ENCODE data around the gene GLT6D1. TPM values are rescaled to one million over a fixed set of nuclear protein-coding genes. Genes with fewer than 3 reads are reported as not detected.

GLT6D1 gene
- total and polyA plus RNA-seq, 2 donors (not counting 3 experiments of a cell fraction or from before 2014, with no cell fraction given), result not detected

GRCh38 chr9:135589596-135590485, 49.5 kb downstream of the GLT6D1 start:
- H3K4me2 ChIP-seq (ENCODE audit: insufficient read depth, low read length), result no peak overlapping the region
- H3K4me1 ChIP-seq (ENCODE audit: control insufficient read depth, extremely low read depth, insufficient read depth, low read length), result peaks cover 6% of the 10 kb centered on the region
- H3K27ac ChIP-seq (ENCODE audit: insufficient read depth, low read depth, low read length), result no peak overlapping the region
- no peaks in the 10 kb centered on the region for H3K9me3 ChIP-seq (replicated peaks; ENCODE audit: control insufficient read depth, insufficient read depth, low read length)
- FAIRE-seq (no peak), DNase-seq (ENCODE audit: low read depth, low spot score) (no peak)
- dilution Hi-C loops (cut with MboI; ENCODE audit: extremely low pct_ligation_motif_present, low sequenced_read_pairs) (no loop called here), intact Hi-C loops (cut with micrococcal nuclease) (no loop called here)
- no peaks in the 10 kb centered on the region for H4K20me1 ChIP-seq (replicated peaks; ENCODE audit: control insufficient read depth, extremely low read depth, insufficient read depth, low read length)
- no peaks in the 10 kb centered on the region for H3K36me3 ChIP-seq (ENCODE audit: control insufficient read depth in 2 of 2, extremely low read depth in 1 of 2, insufficient read depth in 2 of 2, low read length in 2 of 2)
- no TSS peak for BruUV-seq (replicated peaks)
- no peaks in the 10 kb centered on the region for H3K79me2 ChIP-seq (ENCODE audit: control insufficient read depth, insufficient read depth, low read length)
- CTCF ChIA-PET, result interaction anchor here (1.0 kb wide), 1 partner anchor 12 kb away, joined by 3 read pairs; no protein-coding TSS in a partner anchor
- POLR2A ChIA-PET, result no interaction called here
- no peak for TF ChIP-seq EZH2 (IDR thresholded peaks at IDR 0.05; ENCODE audit: borderline replicate concordance, low read depth, low read length, severe bottlenecking)
- no peak for TF ChIP-seq POLR2AphosphoS5 (IDR thresholded peaks at IDR 0.05; ENCODE audit: insufficient read depth, low read depth, low read length)
- TF ChIP-seq GATA2 (IDR thresholded peaks at IDR 0.05; ENCODE audit: insufficient read depth, insufficient read length, low read depth, low read length), result no peak
- no peak overlapping the region for H3K4me3 ChIP-seq (replicated peaks in 1 of 3; ENCODE audit: insufficient read depth in 1 of 3, low read depth in 1 of 3, low read length in 3 of 3)
- H3K27me3 ChIP-seq (ENCODE audit: control insufficient read depth in 2 of 2, insufficient read depth in 2 of 2, low read length in 2 of 2), result peaks cover 0 to 2% of the 10 kb centered on the region in 2 experiments
- H3K9me1 ChIP-seq (replicated peaks; ENCODE audit: control insufficient read depth, extremely low read depth, insufficient read depth, low read length), result no peaks in the 10 kb centered on the region
- no peak overlapping the region for H3K9ac ChIP-seq (replicated peaks; ENCODE audit: extremely low read depth, insufficient read depth, low read length)
- H2AFZ ChIP-seq (ENCODE audit: low read depth, low read length), result no peak overlapping the region

DNA sequence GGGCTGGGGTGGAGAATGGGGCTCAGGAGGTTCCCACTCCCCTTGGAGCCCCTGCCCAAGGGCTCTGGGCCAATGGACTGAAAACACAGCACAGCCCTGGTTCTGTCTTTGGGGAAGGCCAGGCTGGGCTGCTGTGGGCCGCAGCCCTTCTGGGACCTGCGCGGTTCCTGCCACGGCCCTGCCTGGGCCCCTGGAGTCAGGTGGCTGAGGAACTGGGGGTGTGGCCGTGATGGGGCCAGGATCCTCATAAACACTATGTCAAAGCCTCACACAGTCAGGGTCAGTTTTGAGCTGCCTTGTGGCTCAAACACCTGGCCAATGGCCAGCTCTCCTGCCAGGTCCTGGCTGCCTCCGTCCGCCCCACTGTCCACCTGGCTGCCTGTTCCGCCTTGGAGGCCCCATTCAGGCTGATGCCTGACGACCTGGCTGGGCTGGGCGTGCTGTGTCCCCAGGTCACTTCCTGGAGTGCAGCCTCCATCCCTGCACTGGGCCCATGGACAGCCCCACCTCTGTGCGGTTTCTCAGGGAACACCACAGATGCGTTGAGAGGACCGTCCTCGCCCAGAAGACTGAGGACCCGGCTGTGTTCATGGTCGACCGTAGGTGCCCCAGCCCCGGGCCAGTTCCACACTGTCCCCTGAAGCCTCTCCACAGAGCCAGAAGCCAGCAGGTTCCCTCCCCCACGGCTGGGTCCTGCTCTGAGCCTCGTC, 50.3 kb downstream of the GLT6D1 start:
- H3K9me1 ChIP-seq (replicated peaks; ENCODE audit: control insufficient read depth, extremely low read depth, insufficient read depth, low read length), result no peaks in the 10 kb centered on the region
- no peak overlapping the region for H3K27ac ChIP-seq (ENCODE audit: insufficient read depth, low read depth, low read length)
- no peak overlapping the region for H3K9ac ChIP-seq (replicated peaks; ENCODE audit: extremely low read depth, insufficient read depth, low read length)
- H3K4me3 ChIP-seq (replicated peaks in 1 of 3; ENCODE audit: insufficient read depth in 1 of 3, low read depth in 1 of 3, low read length in 3 of 3), result no peak overlapping the region
- dilution Hi-C loops (cut with MboI; ENCODE audit: extremely low pct_ligation_motif_present, low sequenced_read_pairs) (no loop called here), intact Hi-C loops (cut with micrococcal nuclease) (no loop called here)
- CTCF ChIA-PET, result interaction anchor here (1.0 kb wide), 1 partner anchor 13 kb away, joined by 3 read pairs; no protein-coding TSS in a partner anchor
- H3K27me3 ChIP-seq (ENCODE audit: control insufficient read depth in 2 of 2, insufficient read depth in 2 of 2, low read length in 2 of 2), result no peaks in the 10 kb centered on the region
- H3K4me1 ChIP-seq (ENCODE audit: control insufficient read depth, extremely low read depth, insufficient read depth, low read length), result peaks cover 6% of the 10 kb centered on the region
- H2AFZ ChIP-seq (ENCODE audit: low read depth, low read length), result no peak overlapping the region
- no peaks in the 10 kb centered on the region for H4K20me1 ChIP-seq (replicated peaks; ENCODE audit: control insufficient read depth, extremely low read depth, insufficient read depth, low read length)
- DNase-seq (ENCODE audit: low read depth, low spot score), result no peak
- POLR2A ChIA-PET, result no interaction called here
- no peaks in the 10 kb centered on the region for H3K36me3 ChIP-seq (ENCODE audit: control insufficient read depth in 2 of 2, extremely low read depth in 1 of 2, insufficient read depth in 2 of 2, low read length in 2 of 2)
- BruUV-seq (replicated peaks), result no TSS peak
- H3K9me3 ChIP-seq (replicated peaks; ENCODE audit: control insufficient read depth, insufficient read depth, low read length), result no peaks in the 10 kb centered on the region
- FAIRE-seq, result no peak
- no peak for TF ChIP-seq MYC (IDR thresholded peaks at IDR 0.05; ENCODE audit: low read depth, low read length)
- no peak for TF ChIP-seq FOS (IDR thresholded peaks at IDR 0.05; ENCODE audit: borderline replicate concordance, insufficient read depth, low read length)
- TF ChIP-seq MAX (IDR thresholded peaks at IDR 0.05; ENCODE audit: insufficient read depth, insufficient read length), result no peak
- TF ChIP-seq JUN (IDR thresholded peaks at IDR 0.05; ENCODE audit: borderline replicate concordance, insufficient read depth, insufficient read length, low read depth), result no peak
- TF ChIP-seq POLR2A (IDR thresholded peaks at IDR 0.05; ENCODE audit: low read depth, low read length), result no peak
- TF ChIP-seq, protein P1, sequence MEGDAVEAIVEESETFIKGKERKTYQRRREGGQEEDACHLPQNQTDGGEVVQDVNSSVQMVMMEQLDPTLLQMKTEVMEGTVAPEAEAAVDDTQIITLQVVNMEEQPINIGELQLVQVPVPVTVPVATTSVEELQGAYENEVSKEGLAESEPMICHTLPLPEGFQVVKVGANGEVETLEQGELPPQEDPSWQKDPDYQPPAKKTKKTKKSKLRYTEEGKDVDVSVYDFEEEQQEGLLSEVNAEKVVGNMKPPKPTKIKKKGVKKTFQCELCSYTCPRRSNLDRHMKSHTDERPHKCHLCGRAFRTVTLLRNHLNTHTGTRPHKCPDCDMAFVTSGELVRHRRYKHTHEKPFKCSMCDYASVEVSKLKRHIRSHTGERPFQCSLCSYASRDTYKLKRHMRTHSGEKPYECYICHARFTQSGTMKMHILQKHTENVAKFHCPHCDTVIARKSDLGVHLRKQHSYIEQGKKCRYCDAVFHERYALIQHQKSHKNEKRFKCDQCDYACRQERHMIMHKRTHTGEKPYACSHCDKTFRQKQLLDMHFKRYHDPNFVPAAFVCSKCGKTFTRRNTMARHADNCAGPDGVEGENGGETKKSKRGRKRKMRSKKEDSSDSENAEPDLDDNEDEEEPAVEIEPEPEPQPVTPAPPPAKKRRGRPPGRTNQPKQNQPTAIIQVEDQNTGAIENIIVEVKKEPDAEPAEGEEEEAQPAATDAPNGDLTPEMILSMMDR (IDR thresholded peaks at IDR 0.05; ENCODE audit: extremely low read depth in 1 of 2, insufficient read depth in 1 of 2, low read depth in 1 of 2, low read length in 2 of 2), result no peak
- TF ChIP-seq POLR2AphosphoS5 (IDR thresholded peaks at IDR 0.05; ENCODE audit: insufficient read depth, low read depth, low read length), result no peak
- no peak overlapping the region for H3K4me2 ChIP-seq (ENCODE audit: insufficient read depth, low read length)
- no peaks in the 10 kb centered on the region for H3K79me2 ChIP-seq (ENCODE audit: control insufficient read depth, insufficient read depth, low read length)
